Endothelial cell of hepatic sinusoid (primary cell): ENCODE results near the gene DNAJC5.
"Not testable (repeated sequence)": the region's sequence is repeated elsewhere in the genome, so short reads cannot be mapped to it uniquely, and the experiment has no call there.

Experiments
- in situ Hi-C: cut with HindIII; loops from 2 replicates; pipeline ENCODE4 v1.10.0; 2017; ENCODE audit warnings: low sequenced_read_pairs

Gene DNAJC5

DNA sequence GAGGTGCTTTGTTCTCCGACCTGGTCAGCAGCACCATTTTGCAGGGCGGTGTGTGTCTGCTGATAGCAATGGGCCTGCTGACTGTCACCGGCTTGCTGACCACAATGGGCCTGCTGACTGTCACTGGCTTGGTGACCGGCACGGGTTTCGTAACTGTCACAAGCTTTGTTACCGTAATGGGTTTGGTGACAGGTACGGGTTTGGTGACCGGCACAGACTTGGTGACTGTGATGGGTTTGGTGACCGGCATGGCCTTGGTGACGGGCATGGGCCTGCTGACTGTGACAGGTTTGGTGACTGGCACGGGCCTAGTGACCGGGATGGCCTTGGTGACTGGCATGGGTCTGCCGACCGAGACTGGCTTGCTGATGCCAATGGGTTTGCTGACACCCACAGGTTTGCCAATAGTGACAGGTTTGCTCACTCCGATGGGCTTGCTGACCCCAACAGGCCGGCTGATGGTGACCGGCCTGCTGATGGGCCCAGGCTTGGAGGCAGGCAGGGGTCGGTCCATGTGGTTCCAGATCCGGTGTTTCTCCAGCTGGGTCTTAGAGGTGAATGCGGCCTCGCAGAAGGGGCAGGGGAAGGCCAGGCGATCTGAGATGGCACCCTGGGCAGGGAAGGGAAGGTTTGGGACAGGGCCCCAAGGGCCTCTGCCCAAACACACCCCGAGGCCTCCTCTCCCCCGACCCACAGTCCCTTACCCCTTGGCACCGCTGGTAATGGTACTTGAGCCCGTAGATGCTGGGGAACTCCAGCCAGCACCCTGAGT, 71.4 kb downstream of the DNAJC5 start:
- in situ Hi-C loops = no loop called here

GRCh38 chr20:63966944-63967322, 72.0 kb downstream of the DNAJC5 start:
- in situ Hi-C loops = no loop called here

- in situ Hi-C loops = no loop called here
These were observed 72.6 kb downstream of the DNAJC5 start for GRCh38 chr20:63967330-63968135.

- in situ Hi-C loops = no loop called here
These were observed 73.4 kb downstream of the DNAJC5 start for GRCh38 chr20:63968136-63968927.

GRCh38 chr20:63968928-63969760, 74.2 kb downstream of the DNAJC5 start:
- in situ Hi-C loops = no loop called here

GRCh38 chr20:63969838-63970713, 75.2 kb downstream of the DNAJC5 start, which contains the start of gene ZNF512B:
Gene ZNF512B, minus strand, starts transcription at chr20:63969930. Its CDS starts 1,980 bp downstream, at chr20:63967950.
- in situ Hi-C loops = no loop called here

- in situ Hi-C loops = no loop called here
These were observed 75.9 kb downstream of the DNAJC5 start for GRCh38 chr20:63970714-63971431.

GRCh38 chr20:63971960-63972311, 77.0 kb downstream of the DNAJC5 start:
- in situ Hi-C loops = not testable (repeated sequence)

- in situ Hi-C loops = no loop called here
These were observed 77.6 kb downstream of the DNAJC5 start for GRCh38 chr20:63972312-63973159.

GRCh38 chr20:63973160-63973479, 78.2 kb downstream of the DNAJC5 start:
- in situ Hi-C loops = no loop called here

- in situ Hi-C loops = no loop called here
These were observed 78.9 kb downstream of the DNAJC5 start for GRCh38 chr20:63973636-63974401.

GRCh38 chr20:63974402-63975200, 79.7 kb downstream of the DNAJC5 start:
- in situ Hi-C loops = no loop called here

DNA sequence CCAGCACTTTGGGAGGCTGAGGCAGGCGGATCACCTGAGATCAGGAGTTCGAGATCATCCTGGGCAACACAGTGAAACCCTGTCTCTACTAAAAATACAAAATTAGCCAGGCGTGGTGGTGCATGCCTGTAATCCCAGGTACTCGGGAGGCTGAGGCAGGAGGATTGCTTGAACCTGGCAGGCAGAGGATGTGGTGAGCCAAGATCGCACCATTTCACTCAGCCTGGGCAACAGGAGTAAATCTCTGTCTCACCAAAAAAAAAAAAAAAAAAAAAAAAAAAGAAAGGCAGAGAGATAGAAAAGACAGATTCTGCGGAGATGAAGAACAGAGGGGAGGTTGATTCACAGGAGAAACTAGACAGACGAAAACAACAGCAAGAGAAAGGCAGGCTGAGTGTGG, 81.6 kb downstream of the DNAJC5 start:
- in situ Hi-C loops = not testable (repeated sequence)

GRCh38 chr20:63976980-63977738, 82.2 kb downstream of the DNAJC5 start:
- in situ Hi-C loops = no loop called here

GRCh38 chr20:63977739-63978276, 82.9 kb downstream of the DNAJC5 start:
- in situ Hi-C loops = no loop called here
